Mesendoderm (in vitro differentiated cells): ENCODE data around the gene HPD.

ENCODE experiments used
- DNase-seq: peaks from one replicate; pipeline ENCODE4 v3.0.0; 2013
- H2AK5ac ChIP-seq: 2 replicates; pipeline ENCODE4 v1.6.1; 2013; ENCODE audit warnings: low read length, inconsistent platforms
- H2BK120ac ChIP-seq: 2 replicates; pipeline ENCODE4 v1.6.1; 2013; ENCODE audit warnings: low read depth, mild to moderate bottlenecking, low read length, moderate library complexity, mixed read lengths
- H2BK15ac ChIP-seq: replicated peaks from 2 replicates; pipeline ENCODE4 v1.6.1; 2013; ENCODE audit warnings: low read depth, mild to moderate bottlenecking, moderate library complexity
- H2BK5ac ChIP-seq: 2 replicates; pipeline ENCODE4 v1.6.1; 2013; ENCODE audit warnings: low read length, inconsistent platforms
- H3K18ac ChIP-seq: 2 replicates; pipeline ENCODE4 v1.6.1; 2013; ENCODE audit warnings: mild to moderate bottlenecking, low read length, mixed read lengths
- H3K23ac ChIP-seq: one replicate; pipeline ENCODE4 v1.6.1; 2013; ENCODE audit warnings: low read length
- H3K27ac ChIP-seq: 2 replicates; pipeline ENCODE4 v1.5.1; 2013; ENCODE audit warnings: low read depth, mild to moderate bottlenecking, inconsistent platforms, low read length, moderate library complexity
- H3K27me3 ChIP-seq: 2 replicates; pipeline ENCODE4 v1.6.1; 2013; ENCODE audit warnings: low read length, control low read depth, mild to moderate bottlenecking, inconsistent platforms; ENCODE audit not compliant: insufficient read depth, poor library complexity
- H3K36me3 ChIP-seq: 2 replicates; pipeline ENCODE4 v1.6.1; 2013; ENCODE audit warnings: low read length, inconsistent platforms; ENCODE audit not compliant: control insufficient read depth, insufficient read depth
- H3K4ac ChIP-seq: one replicate; pipeline ENCODE4 v1.6.1; 2013; ENCODE audit warnings: low read depth, mild to moderate bottlenecking, low read length, moderate library complexity
- H3K4me1 ChIP-seq: 2 replicates; pipeline ENCODE4 v1.6.1; 2013; ENCODE audit warnings: low read depth, low read length, inconsistent platforms; ENCODE audit not compliant: control insufficient read depth
- H3K4me2 ChIP-seq: 2 replicates; pipeline ENCODE4 v1.6.1; 2013; ENCODE audit warnings: low read length
- H3K4me3 ChIP-seq: 2 replicates; pipeline ENCODE4 v1.5.1; 2013; ENCODE audit warnings: mild to moderate bottlenecking, low read length
- H3K56ac ChIP-seq: one replicate; pipeline ENCODE4 v1.6.1; 2013; ENCODE audit warnings: low read length
- H3K79me1 ChIP-seq: 2 replicates; pipeline ENCODE4 v1.6.1; 2013; ENCODE audit warnings: low read length, inconsistent platforms
- H3K79me2 ChIP-seq: 2 replicates; pipeline ENCODE4 v1.6.1; 2013; ENCODE audit warnings: mild to moderate bottlenecking, low read length; ENCODE audit not compliant: control insufficient read depth, insufficient read depth
- H3K9ac ChIP-seq: 2 replicates; pipeline ENCODE4 v1.6.1; 2013; ENCODE audit warnings: low read length, inconsistent platforms
- H4K5ac ChIP-seq: one replicate; pipeline ENCODE4 v1.6.1; 2013; ENCODE audit warnings: low read length
- H4K8ac ChIP-seq: one replicate; pipeline ENCODE4 v1.6.1; 2013; ENCODE audit warnings: low read depth, mild to moderate bottlenecking, control low read depth, low read length, moderate library complexity
- WGBS: extraction: QIAGEN DNeasy Blood & Tissue Kit; methylation state at CpG from one replicate; pipeline ENCODE4 v1.1.7; 2013; ENCODE audit warnings: low lambda C conversion rate, missing lambda C conversion rate; ENCODE audit not compliant: insufficient coverage; ENCODE audit errors: extremely low coverage; 5-methylcytosine and 5-hydroxymethylcytosine counted together

Gene HPD

GRCh38 chr12:121815263-121815662, 43.4 kb downstream of the HPD start:
- no peak overlapping the region for H3K27ac ChIP-seq
- no CpG with 5 or more reads among the region's 8 CpGs for WGBS

GRCh38 chr12:121814429-121815119, 44.1 kb downstream of the HPD start:
- no peak overlapping the region for H3K27ac ChIP-seq
- no peak for DNase-seq
- no peak overlapping the region for H3K18ac ChIP-seq
- H3K4me1 ChIP-seq, result peaks cover 7% of the 10 kb centered on the region
- H3K23ac ChIP-seq, result no peak overlapping the region
- H3K36me3 ChIP-seq, result peaks cover 12% of the 10 kb centered on the region
- H4K8ac ChIP-seq, result no peak overlapping the region
- H2BK120ac ChIP-seq, result no peak overlapping the region
- no peak overlapping the region for H2BK5ac ChIP-seq
- H4K5ac ChIP-seq, result no peak overlapping the region
- H3K4me3 ChIP-seq, result no peak overlapping the region
- H3K79me2 ChIP-seq, result peaks cover 41% of the 10 kb centered on the region
- H3K56ac ChIP-seq, result no peak overlapping the region
- H3K4me2 ChIP-seq, result no peak overlapping the region
- WGBS, result no CpG with 5 or more reads among the region's 31 CpGs
- H3K79me1 ChIP-seq, result peaks cover 24% of the 10 kb centered on the region
- no peak overlapping the region for H2AK5ac ChIP-seq
- H3K4ac ChIP-seq, result no peak overlapping the region
- no peaks in the 10 kb centered on the region for H3K27me3 ChIP-seq
- no peak overlapping the region for H3K9ac ChIP-seq
- no peak overlapping the region for H2BK15ac ChIP-seq

More at GRCh38 chr12:121815263-121815662, 43.4 kb downstream of the HPD start:
- Histone ChIP-seq H2AK5ac (no peak overlapping the region), H4K8ac (no peak overlapping the region), H3K79me1 (peaks cover 24% of the 10 kb centered on the region), H4K5ac (no peak overlapping the region), H3K4me1 (peaks cover 7% of the 10 kb centered on the region), H3K18ac (no peak overlapping the region), H3K56ac (no peak overlapping the region), H3K23ac (no peak overlapping the region), H3K4ac (no peak overlapping the region), H3K4me2 (no peak overlapping the region), H3K9ac (no peak overlapping the region), H2BK120ac (no peak overlapping the region), H3K27me3 (no peaks in the 10 kb centered on the region), H3K36me3 (peaks cover 15% of the 10 kb centered on the region), H2BK5ac (no peak overlapping the region), H3K79me2 (peaks cover 36% of the 10 kb centered on the region), H2BK15ac (no peak overlapping the region), H3K4me3 (no peak overlapping the region)
- DNase-seq, result no peak

DNA sequence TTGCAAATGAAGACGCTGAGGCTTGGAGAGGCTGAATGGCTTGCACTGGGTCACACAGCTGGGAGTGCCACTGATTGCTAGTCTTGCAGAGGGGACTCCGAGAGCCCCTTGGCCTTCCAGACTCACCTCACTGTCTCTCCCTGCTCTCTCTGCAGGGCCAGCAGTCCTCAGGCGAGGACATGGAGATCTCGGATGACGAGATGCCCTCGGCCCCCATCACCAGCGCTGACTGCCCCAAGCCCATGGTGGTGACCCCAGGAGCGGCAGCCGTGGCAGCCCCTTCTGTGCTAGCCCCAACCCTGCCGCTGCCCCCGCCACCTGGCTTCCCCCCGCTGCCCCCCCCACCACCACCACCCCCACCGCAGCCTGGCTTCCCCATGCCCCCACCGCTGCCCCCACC, 44.7 kb downstream of the HPD start:
- no peak overlapping the region for H3K4me2 ChIP-seq
- no peak overlapping the region for H2BK15ac ChIP-seq
- H3K79me1 ChIP-seq, result peaks cover 27% of the 10 kb centered on the region
- no CpG with 5 or more reads among the region's 14 CpGs for WGBS
- no peak for DNase-seq
- no peak overlapping the region for H3K27ac ChIP-seq
- no peak overlapping the region for H2BK120ac ChIP-seq
- no peak overlapping the region for H2BK5ac ChIP-seq
- H3K79me2 ChIP-seq, result peaks cover 44% of the 10 kb centered on the region
- H4K8ac ChIP-seq, result no peak overlapping the region
- no peak overlapping the region for H3K56ac ChIP-seq
- no peak overlapping the region for H3K18ac ChIP-seq
- peaks cover 12% of the 10 kb centered on the region for H3K36me3 ChIP-seq
- H3K9ac ChIP-seq, result no peak overlapping the region
- no peak overlapping the region for H3K4ac ChIP-seq
- H2AK5ac ChIP-seq, result no peak overlapping the region
- H3K23ac ChIP-seq, result no peak overlapping the region
- peaks cover 7% of the 10 kb centered on the region for H3K4me1 ChIP-seq
- H4K5ac ChIP-seq, result no peak overlapping the region
- no peak overlapping the region for H3K4me3 ChIP-seq
- H3K27me3 ChIP-seq, result no peaks in the 10 kb centered on the region

DNA sequence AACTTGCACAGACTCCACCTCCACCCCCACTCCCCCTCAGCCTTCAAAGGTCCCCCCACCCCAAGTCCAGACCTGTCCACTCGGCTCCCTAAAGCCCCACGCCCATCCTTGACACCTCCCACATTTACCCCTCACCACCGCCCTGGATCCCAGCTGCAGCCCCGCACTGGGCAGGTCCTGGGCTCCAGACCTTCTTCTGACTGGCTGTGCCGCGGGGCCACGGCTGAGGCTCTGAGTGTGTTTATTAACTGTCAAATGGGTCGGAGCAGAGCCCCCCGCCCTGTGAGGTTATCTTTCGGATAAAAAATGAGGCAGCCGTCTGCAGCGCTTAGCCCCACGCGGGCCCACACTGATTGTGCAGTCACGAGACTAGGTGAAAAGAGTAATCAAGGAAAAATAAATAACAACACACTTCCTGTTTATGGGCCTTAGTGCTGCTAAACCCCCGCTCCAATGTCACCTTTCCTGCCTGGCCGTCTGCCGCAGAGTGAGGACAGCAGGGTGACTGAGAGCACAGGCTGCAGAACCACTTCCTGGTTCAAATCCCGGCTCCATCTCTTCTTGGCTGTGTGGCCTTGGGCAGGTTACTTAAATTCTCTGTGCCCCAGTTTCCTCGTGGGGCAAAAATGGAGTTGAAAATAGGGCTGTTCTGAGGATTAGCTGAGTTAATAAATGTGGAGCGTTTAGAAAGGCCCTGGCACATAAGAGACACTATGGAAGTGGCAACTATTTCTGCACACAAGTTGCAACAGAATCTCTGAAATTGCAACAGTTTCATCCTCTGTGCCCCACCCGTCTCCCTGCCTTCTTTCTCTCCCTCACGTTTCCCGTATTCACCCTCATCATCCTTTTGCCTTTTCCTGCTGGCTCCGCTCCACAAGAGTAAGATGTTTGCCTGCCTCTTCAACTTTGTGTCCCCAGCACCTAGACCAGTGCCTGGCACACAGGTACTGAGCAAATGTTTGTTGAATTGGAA, 45.5 kb downstream of the HPD start:
- Histone ChIP-seq H2BK120ac (no peak overlapping the region), H3K36me3 (peaks cover 12% of the 10 kb centered on the region), H3K27ac (no peak overlapping the region)

GRCh38 chr12:121812320-121812871, 46.3 kb downstream of the HPD start:
- peaks cover 32% of the 10 kb centered on the region for H3K79me1 ChIP-seq
- peak overlapping the region; percentile 51 for H3K27ac ChIP-seq
- no CpG with 5 or more reads among the region's 26 CpGs for WGBS
- no peak overlapping the region for H2AK5ac ChIP-seq
- no peak overlapping the region for H2BK120ac ChIP-seq
- H3K4ac ChIP-seq, result no peak overlapping the region
- H3K9ac ChIP-seq, result peak overlapping the region; percentile 85
- peaks cover 7% of the 10 kb centered on the region for H3K4me1 ChIP-seq
- no peak overlapping the region for H4K5ac ChIP-seq
- H3K18ac ChIP-seq, result no peak overlapping the region
- no peaks in the 10 kb centered on the region for H3K27me3 ChIP-seq
- peak overlapping the region; percentile 91 for H3K56ac ChIP-seq
- peaks cover 52% of the 10 kb centered on the region for H3K79me2 ChIP-seq
- DNase-seq, result peak; percentile 88
- H2BK5ac ChIP-seq, result no peak overlapping the region
- no peak overlapping the region for H3K23ac ChIP-seq
- H4K8ac ChIP-seq, result no peak overlapping the region
- H3K4me3 ChIP-seq, result peak overlapping the region; percentile 79
- no peak overlapping the region for H2BK15ac ChIP-seq
- peaks cover 8% of the 10 kb centered on the region for H3K36me3 ChIP-seq
- H3K4me2 ChIP-seq, result peak overlapping the region; percentile 97

More for the DNA sequence above, 45.5 kb downstream of the HPD start:
- Histone ChIP-seq H3K27me3 (no peaks in the 10 kb centered on the region), H3K4me2 (peak overlapping the region; percentile 72), H3K56ac (peak overlapping the region; percentile 79), H3K9ac (peak overlapping the region; percentile 66), H3K4me1 (peaks cover 7% of the 10 kb centered on the region), H3K18ac (no peak overlapping the region), H3K79me1 (peaks cover 31% of the 10 kb centered on the region), H2BK5ac (no peak overlapping the region), H2BK15ac (no peak overlapping the region), H3K23ac (no peak overlapping the region), H3K4me3 (no peak overlapping the region), H3K4ac (no peak overlapping the region), H3K79me2 (peaks cover 48% of the 10 kb centered on the region), H4K8ac (no peak overlapping the region), H2AK5ac (no peak overlapping the region), H4K5ac (no peak overlapping the region)
- WGBS, result no CpG with 5 or more reads among the region's 25 CpGs
- DNase-seq, result no peak
